NCI-H1048 (cell line): ENCODE data around the gene SERPINB7.

ENCODE experiments used
- DNase-seq: peaks from one replicate; lab custom pipeline; 2025; lab: John Stamatoyannopoulos, UW

Gene SERPINB7

DNA sequence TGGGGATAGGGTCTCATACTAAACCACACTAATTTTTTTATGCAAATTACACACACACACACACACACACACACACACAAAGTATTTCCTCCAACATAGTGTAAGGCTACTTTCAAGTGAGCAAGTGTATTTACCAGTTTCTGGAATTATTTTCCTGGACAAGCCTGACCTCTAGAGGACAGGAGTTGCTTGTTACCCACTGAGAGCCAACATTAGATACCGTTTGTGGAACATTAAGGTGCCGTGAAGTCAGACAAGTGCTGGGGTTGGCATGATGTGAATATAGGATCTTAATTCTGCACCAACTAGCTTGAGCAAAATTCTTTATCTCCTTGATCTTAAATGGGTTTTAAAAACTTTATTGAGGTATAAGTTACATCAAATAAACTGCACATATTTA is 72.9 kb downstream of the SERPINB7 start:
- DNase-seq, result no peak

DNA sequence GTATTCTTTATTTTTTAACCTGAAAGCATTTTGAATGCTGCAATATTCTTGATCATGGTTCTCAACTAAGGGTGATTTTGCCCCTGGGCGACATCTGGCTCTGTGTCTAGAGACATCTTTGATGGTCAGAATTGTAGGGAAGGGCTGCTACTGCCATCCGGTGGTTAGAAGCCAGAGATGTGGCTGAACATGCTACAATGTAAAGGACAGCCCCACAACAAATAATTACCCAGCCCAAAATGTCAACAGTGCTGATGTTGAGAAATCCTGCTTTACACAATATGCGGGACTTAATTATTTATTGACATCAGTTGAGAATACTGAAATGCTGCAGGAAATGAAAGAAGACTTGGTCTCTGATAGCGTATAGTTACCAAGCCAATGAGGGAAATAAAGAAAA is 74.8 kb downstream of the SERPINB7 start:
- no peak for DNase-seq

DNA sequence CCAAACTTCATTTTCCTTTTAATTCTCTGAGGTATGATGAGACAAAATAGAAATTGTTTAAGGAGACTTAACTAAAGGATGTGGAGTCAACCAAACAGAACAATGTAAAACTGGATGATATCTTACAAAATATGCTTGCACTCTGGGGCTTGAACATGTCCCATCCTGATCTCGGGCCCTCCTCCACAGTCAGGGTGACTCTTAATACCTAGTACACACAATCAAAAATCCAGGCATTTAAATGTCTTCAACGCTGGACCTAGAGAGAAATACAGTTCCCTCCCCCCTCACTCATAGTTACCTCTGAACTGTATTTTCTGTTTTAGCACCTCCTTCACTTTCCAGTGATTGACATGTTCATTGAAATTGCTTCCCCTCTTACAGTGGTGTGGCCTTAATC is 75.4 kb downstream of the SERPINB7 start:
- DNase-seq, result no peak
